ENCODE results near the gene EPM2AIP1.

- TF ChIP-seq CTCF (conservative IDR thresholded peaks at IDR 0.05; ENCODE audit: low read length): no peak
- TF ChIP-seq EZH2phosphoT487 (IDR thresholded peaks at IDR 0.05; ENCODE audit: borderline replicate concordance): no peak
Observed at GRCh38 chr3:36969540-36970432, 23.1 kb downstream of the EPM2AIP1 start.
